PC-3 (cell line): Measurements from ENCODE around the gene RNF113B.

ENCODE experiments used
- CTCF ChIP-seq: fragments of 300-600 bp; sonication (generic); conservative IDR thresholded peaks from 2 replicates; pipeline ENCODE4 v1.5.1; 2017; ENCODE audit warnings: antibody characterized with exemption, low read depth, mild to moderate bottlenecking, low read length
- EZH2 ChIP-seq: fragments of 300-600 bp; sonication (generic); IDR thresholded peaks from one replicate; pipeline ENCODE4 v1.6.1; 2017; ENCODE audit warnings: antibody characterized with exemption, mild to moderate bottlenecking, low read length; ENCODE audit not compliant: unreplicated experiment
- EZH2phosphoT487 ChIP-seq: fragments of 300-600 bp; sonication (generic); IDR thresholded peaks from 2 replicates; pipeline ENCODE4 v1.6.1; 2018; ENCODE audit warnings: mild to moderate bottlenecking, antibody characterized with exemption, low read length, borderline replicate concordance

GRCh38 chr13:98212763-98213162 lies 35.7 kb upstream of the RNF113B start:
- TF ChIP-seq CTCF, result no peak
- TF ChIP-seq EZH2, result no peak
- TF ChIP-seq EZH2phosphoT487, result no peak
